ENCODE results near the gene PPIL6. TPM values are rescaled to one million over a fixed set of nuclear protein-coding genes. Genes with fewer than 3 reads are reported as not detected.

The PPIL6 gene
- total and polyA plus RNA-seq, 2 donors = 1.3 to 1.4 TPM

DNA sequence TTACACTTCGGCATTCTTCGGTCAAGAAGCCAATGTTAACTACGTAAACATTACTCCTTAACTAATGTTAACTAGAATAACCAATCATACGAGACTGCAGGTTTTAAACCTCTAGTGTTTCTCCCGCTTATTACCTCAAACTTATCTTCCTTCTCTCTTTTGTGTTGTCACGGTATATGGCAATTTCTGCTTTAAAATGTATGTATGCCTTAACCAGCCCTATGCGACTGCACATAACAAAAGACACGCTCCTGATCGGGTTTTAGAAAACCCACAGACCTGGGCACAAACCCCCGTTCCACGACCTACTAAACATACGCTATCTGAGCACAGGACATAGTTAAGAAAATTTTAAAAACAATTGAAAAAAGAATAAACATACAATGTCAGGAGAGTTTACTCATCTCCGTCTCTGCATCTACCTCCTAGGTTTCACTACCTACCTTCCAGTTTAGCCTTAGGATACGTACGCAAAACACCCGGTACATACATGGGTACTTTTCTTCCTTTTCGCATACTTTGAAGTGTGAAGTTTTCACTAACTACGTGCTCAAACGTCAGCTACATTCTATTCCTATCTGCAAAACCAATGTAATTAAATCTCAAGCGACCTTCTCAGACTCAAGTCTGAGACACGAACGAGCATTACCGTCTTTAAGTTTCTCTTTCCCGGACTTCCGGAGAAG is 59.2 kb downstream of the PPIL6 start:
- Histone ChIP-seq H3K9me3 (ENCODE audit: control insufficient read depth in 2 of 2, insufficient read depth in 1 of 2, low read length in 1 of 2) (no peaks in the 10 kb centered on the region), H3K27ac (ENCODE audit: low read depth in 1 of 2, low read length in 1 of 2) (peak overlapping the region; percentile 99), H3K4me1 (ENCODE audit: control insufficient read depth in 2 of 2, insufficient read depth in 2 of 2, low read length in 2 of 2) (peaks cover 17 to 28% of the 10 kb centered on the region in 2 donors), H3K4me3 (ENCODE audit: low read length in 2 of 2) (peak overlapping the region; percentile 73 to 88), H3K27me3 (ENCODE audit: control insufficient read depth in 2 of 2, insufficient read depth in 1 of 2, low read length in 1 of 2) (no peaks in the 10 kb centered on the region), H3K36me3 (ENCODE audit: control insufficient read depth in 2 of 2, insufficient read depth in 2 of 2, low read length in 1 of 2) (peaks cover 9 to 30% of the 10 kb centered on the region in 2 donors)
- DNase-seq (ENCODE audit: low read depth in 6 of 9, low spot score in 9 of 9) = peak in 7 of 9 donors; percentile 19 to 85 (median 59)
- under 1% methylated on average over 25 of the region's 25 CpGs for WGBS

DNA sequence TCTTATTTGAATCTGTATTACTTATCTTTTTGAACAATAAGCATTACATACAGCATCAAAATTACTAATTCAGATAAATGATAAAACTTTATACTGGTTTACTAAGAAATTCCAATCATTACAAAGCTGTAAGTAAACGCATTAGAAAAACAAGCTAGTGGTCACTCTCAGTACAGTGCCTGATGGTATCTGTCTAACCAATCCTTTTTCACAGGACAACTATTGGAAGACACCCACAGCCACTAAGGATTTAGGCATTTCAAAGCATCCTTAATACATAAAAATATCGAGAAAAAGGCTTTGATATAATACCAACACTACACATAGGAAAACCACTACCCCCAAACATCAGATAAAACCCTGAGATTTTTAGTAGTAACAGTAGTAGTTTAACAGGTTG is 60.7 kb downstream of the PPIL6 start:
- Histone ChIP-seq H3K36me3 (ENCODE audit: control insufficient read depth in 2 of 2, insufficient read depth in 2 of 2, low read length in 1 of 2) (peaks cover 15 to 45% of the 10 kb centered on the region in 2 donors), H3K4me3 (ENCODE audit: low read length in 2 of 2) (peak overlapping the region; percentile 73 to 88), H3K9me3 (ENCODE audit: control insufficient read depth in 2 of 2, insufficient read depth in 1 of 2, low read length in 1 of 2) (no peaks in the 10 kb centered on the region), H3K4me1 (ENCODE audit: control insufficient read depth in 2 of 2, insufficient read depth in 2 of 2, low read length in 2 of 2) (peaks cover 17 to 27% of the 10 kb centered on the region in 2 donors), H3K27me3 (ENCODE audit: control insufficient read depth in 2 of 2, insufficient read depth in 1 of 2, low read length in 1 of 2) (no peaks in the 10 kb centered on the region), H3K27ac (ENCODE audit: low read depth in 1 of 2, low read length in 1 of 2) (no peak overlapping the region)
- DNase-seq (ENCODE audit: low read depth in 6 of 9, low spot score in 9 of 9) = no peak
- WGBS = 22% methylated on average over 2 of the region's 2 CpGs

DNA sequence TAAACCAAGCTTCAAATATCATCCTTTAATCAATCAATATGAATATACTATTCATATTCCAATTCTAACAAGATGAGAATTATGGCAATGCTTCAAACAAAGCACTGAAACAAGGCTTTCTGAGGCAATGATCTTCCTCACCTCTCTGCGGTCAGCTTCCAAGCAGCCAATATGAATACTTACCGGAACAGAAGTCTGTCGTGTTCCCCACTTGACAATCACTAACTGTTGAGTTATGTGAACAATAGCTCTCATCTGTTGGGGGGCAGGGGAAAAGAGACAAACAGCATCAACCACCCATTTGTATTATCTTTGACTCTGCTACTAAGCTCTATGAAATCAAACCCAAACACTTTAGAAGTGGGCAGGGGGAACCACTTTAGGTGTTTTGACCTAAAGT is 62.7 kb downstream of the PPIL6 start:
- H3K36me3 ChIP-seq (ENCODE audit: control insufficient read depth in 2 of 2, insufficient read depth in 2 of 2, low read length in 1 of 2) = peaks cover 27 to 61% of the 10 kb centered on the region in 2 donors

DNA sequence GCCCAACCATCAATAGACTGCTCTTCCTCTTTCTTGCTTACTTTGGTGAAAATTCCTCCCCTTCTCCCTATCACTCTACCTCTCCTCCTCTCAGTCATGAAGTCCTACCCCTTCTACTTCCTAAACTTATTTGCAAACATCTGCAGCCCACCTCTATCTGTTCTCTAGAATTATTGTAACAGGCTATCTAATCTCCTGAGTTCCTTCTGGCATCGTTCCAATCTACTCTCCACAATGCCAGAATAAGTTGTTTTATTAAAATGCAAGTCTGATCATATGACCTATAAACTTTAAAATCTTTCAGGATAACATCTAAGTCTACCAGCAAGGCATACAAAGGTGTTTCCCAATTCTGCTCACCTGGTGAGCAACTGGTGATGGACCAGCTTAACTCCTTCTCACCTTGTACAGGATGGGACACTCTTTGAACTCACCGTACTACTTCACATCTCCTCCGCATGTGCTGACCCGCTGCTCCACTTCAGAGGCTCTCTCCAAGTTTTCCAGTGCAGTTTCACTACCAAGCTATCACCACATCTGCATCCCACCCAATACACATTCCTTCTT is 66.0 kb downstream of the PPIL6 start:
- Histone ChIP-seq H3K4me1 (ENCODE audit: control insufficient read depth in 2 of 2, insufficient read depth in 2 of 2, low read length in 2 of 2) (peaks cover 8 to 20% of the 10 kb centered on the region in 2 donors), H3K27me3 (ENCODE audit: control insufficient read depth in 2 of 2, insufficient read depth in 1 of 2, low read length in 1 of 2) (no peaks in the 10 kb centered on the region), H3K36me3 (ENCODE audit: control insufficient read depth in 2 of 2, insufficient read depth in 2 of 2, low read length in 1 of 2) (peaks cover 36 to 89% of the 10 kb centered on the region in 2 donors), H3K4me3 (ENCODE audit: low read length in 2 of 2) (no peak overlapping the region), H3K27ac (ENCODE audit: low read depth in 1 of 2, low read length in 1 of 2) (no peak overlapping the region), H3K9me3 (ENCODE audit: control insufficient read depth in 2 of 2, insufficient read depth in 1 of 2, low read length in 1 of 2) (no peaks in the 10 kb centered on the region)
- DNase-seq (ENCODE audit: low read depth in 6 of 9, low spot score in 9 of 9) = no peak
- WGBS = 89% methylated on average over 4 of the region's 4 CpGs

More for the DNA sequence above, 62.7 kb downstream of the PPIL6 start:
- H3K27me3 ChIP-seq (ENCODE audit: control insufficient read depth in 2 of 2, insufficient read depth in 1 of 2, low read length in 1 of 2) = no peaks in the 10 kb centered on the region
- no peak overlapping the region for H3K27ac ChIP-seq (ENCODE audit: low read depth in 1 of 2, low read length in 1 of 2)
- peaks cover 13 to 22% of the 10 kb centered on the region in 2 donors for H3K4me1 ChIP-seq (ENCODE audit: control insufficient read depth in 2 of 2, insufficient read depth in 2 of 2, low read length in 2 of 2)
- DNase-seq (ENCODE audit: low read depth in 6 of 9, low spot score in 9 of 9) = no peak
- WGBS = 76% methylated on average over 3 of the region's 3 CpGs
- no peaks in the 10 kb centered on the region for H3K9me3 ChIP-seq (ENCODE audit: control insufficient read depth in 2 of 2, insufficient read depth in 1 of 2, low read length in 1 of 2)
- H3K4me3 ChIP-seq (ENCODE audit: low read length in 2 of 2) = no peak overlapping the region

DNA sequence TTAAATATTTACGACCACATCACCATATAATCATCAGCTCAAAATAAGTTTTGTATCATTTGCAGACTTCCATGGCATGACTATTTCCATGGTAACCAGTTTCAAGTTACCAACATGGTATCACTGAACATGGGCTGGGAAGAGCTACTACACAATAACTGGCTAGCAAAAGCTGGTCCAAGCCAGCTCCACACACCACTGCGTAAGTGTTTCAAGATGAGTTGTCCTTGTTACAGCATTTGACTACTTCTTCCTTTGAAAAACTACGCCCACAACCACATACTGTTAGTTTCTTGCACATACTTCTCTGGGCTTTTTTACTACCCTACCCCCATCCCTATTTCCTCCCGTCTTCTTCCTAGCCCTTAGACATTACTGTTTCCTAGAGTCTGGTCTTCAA is 66.7 kb downstream of the PPIL6 start:
- peaks cover 38 to 88% of the 10 kb centered on the region in 2 donors for H3K36me3 ChIP-seq (ENCODE audit: control insufficient read depth in 2 of 2, insufficient read depth in 2 of 2, low read length in 1 of 2)
- WGBS = 91% methylated on average over 4 of the region's 4 CpGs
- H3K27ac ChIP-seq (ENCODE audit: low read depth in 1 of 2, low read length in 1 of 2) = no peak overlapping the region
- H3K9me3 ChIP-seq (ENCODE audit: control insufficient read depth in 2 of 2, insufficient read depth in 1 of 2, low read length in 1 of 2) = no peaks in the 10 kb centered on the region
- no peak overlapping the region for H3K4me3 ChIP-seq (ENCODE audit: low read length in 2 of 2)
- H3K4me1 ChIP-seq (ENCODE audit: control insufficient read depth in 2 of 2, insufficient read depth in 2 of 2, low read length in 2 of 2) = peaks cover 4 to 15% of the 10 kb centered on the region in 2 donors
- peak in 1 of 9 donors; percentile 32 for DNase-seq (ENCODE audit: low read depth in 6 of 9, low spot score in 9 of 9)
- H3K27me3 ChIP-seq (ENCODE audit: control insufficient read depth in 2 of 2, insufficient read depth in 1 of 2, low read length in 1 of 2) = no peaks in the 10 kb centered on the region

DNA sequence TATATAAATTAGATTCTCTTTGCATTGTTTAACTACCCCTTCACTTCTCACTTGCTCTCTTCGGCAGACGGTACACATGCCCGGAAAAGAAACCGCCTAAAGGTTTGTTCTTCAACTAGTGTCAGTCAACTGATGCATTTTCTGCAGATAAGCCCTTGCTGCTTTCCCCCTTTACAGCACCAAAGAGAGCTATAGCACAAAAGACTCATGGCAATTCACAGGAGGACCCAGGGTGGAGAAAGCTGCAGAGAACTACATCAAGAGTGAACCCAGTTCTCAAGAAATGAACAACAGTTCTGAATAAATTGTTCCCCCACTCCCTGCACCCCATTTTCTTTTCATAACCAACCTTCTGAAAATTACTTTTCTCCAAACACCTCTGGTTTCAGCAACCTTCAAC is 67.1 kb downstream of the PPIL6 start:
- Histone ChIP-seq H3K27me3 (ENCODE audit: control insufficient read depth in 2 of 2, insufficient read depth in 1 of 2, low read length in 1 of 2) (no peaks in the 10 kb centered on the region), H3K27ac (ENCODE audit: low read depth in 1 of 2, low read length in 1 of 2) (no peak overlapping the region), H3K9me3 (ENCODE audit: control insufficient read depth in 2 of 2, insufficient read depth in 1 of 2, low read length in 1 of 2) (no peaks in the 10 kb centered on the region), H3K4me3 (ENCODE audit: low read length in 2 of 2) (no peak overlapping the region), H3K4me1 (ENCODE audit: control insufficient read depth in 2 of 2, insufficient read depth in 2 of 2, low read length in 2 of 2) (peaks cover 4 to 15% of the 10 kb centered on the region in 2 donors), H3K36me3 (ENCODE audit: control insufficient read depth in 2 of 2, insufficient read depth in 2 of 2, low read length in 1 of 2) (peaks cover 40 to 89% of the 10 kb centered on the region in 2 donors)
- WGBS = 76% methylated on average over 4 of the region's 4 CpGs
- DNase-seq (ENCODE audit: low read depth in 6 of 9, low spot score in 9 of 9) = no peak

DNA sequence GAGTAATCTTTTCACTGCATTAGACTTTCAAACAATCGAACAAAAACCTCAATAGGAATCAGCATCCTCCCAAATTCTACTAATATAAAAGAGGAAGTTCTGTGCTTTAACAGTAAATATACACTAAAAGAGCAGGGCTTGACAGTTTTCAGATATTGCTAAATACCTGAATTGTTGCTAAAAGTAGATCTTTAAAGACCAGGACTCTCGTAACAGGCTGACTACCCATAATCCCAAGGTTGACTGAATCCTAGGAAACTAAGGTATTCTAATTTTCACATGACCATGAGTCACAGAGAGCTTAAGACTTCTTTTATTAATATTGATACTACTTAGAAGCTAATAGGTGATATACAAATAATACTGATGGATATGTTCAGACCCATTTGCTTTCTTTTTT is 68.3 kb downstream of the PPIL6 start:
- Histone ChIP-seq H3K9me3 (ENCODE audit: control insufficient read depth in 2 of 2, insufficient read depth in 1 of 2, low read length in 1 of 2) (no peaks in the 10 kb centered on the region), H3K27me3 (ENCODE audit: control insufficient read depth in 2 of 2, insufficient read depth in 1 of 2, low read length in 1 of 2) (no peaks in the 10 kb centered on the region), H3K4me3 (ENCODE audit: low read length in 2 of 2) (no peak overlapping the region), H3K4me1 (ENCODE audit: control insufficient read depth in 2 of 2, insufficient read depth in 2 of 2, low read length in 2 of 2) (peaks cover 0 to 8% of the 10 kb centered on the region in 2 donors), H3K27ac (ENCODE audit: low read depth in 1 of 2, low read length in 1 of 2) (no peak overlapping the region), H3K36me3 (ENCODE audit: control insufficient read depth in 2 of 2, insufficient read depth in 2 of 2, low read length in 1 of 2) (peaks cover 36 to 89% of the 10 kb centered on the region in 2 donors)
- no peak for DNase-seq (ENCODE audit: low read depth in 6 of 9, low spot score in 9 of 9)
- WGBS = 65% methylated on average over 2 of the region's 2 CpGs

DNA sequence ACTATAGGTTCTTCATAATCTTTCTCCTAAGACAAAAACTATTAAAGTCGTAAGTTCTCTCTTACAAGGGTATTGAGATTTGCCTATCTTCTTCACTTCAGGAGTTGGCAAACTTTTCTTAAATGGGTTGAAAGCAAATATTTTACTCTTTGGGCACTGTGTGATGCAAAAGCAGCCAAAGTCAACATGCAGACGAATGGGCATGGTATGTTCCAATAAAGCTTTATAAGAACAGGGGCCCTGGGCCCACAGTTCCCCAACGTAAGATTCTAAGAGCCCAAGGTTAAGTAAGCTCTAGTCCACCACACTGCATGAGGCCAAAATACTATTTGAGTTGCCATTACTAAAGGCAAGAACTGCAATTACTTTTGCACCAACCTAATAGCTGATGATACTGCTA is 69.6 kb downstream of the PPIL6 start:
- Histone ChIP-seq H3K27me3 (ENCODE audit: control insufficient read depth in 2 of 2, insufficient read depth in 1 of 2, low read length in 1 of 2) (no peaks in the 10 kb centered on the region), H3K4me3 (ENCODE audit: low read length in 2 of 2) (no peak overlapping the region), H3K9me3 (ENCODE audit: control insufficient read depth in 2 of 2, insufficient read depth in 1 of 2, low read length in 1 of 2) (no peaks in the 10 kb centered on the region), H3K27ac (ENCODE audit: low read depth in 1 of 2, low read length in 1 of 2) (no peak overlapping the region), H3K4me1 (ENCODE audit: control insufficient read depth in 2 of 2, insufficient read depth in 2 of 2, low read length in 2 of 2) (peaks cover 0 to 8% of the 10 kb centered on the region in 2 donors), H3K36me3 (ENCODE audit: control insufficient read depth in 2 of 2, insufficient read depth in 2 of 2, low read length in 1 of 2) (peaks cover 30 to 90% of the 10 kb centered on the region in 2 donors)
- 65% methylated on average over 3 of the region's 3 CpGs for WGBS
- DNase-seq (ENCODE audit: low read depth in 6 of 9, low spot score in 9 of 9) = no peak

DNA sequence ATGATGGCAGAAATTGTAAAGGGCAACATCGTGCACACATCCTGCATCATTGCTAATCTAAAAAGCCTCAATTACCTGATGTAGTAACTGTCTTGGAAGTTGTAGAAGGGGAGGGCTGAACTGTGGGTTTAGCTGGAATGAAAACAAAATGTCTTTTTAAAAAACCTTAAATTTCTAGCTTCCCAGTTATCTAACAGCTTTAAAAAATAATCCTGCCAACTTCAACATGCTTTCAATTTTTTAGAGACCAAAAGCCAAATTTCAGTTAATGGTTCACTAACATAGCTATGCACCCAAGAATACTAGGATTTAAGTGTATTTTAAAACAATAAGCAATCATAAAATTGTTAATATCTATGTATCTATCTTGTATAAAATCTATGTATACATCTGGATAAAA is 70.1 kb downstream of the PPIL6 start:
- H3K27ac ChIP-seq (ENCODE audit: low read depth in 1 of 2, low read length in 1 of 2) = no peak overlapping the region
- peaks cover 30 to 85% of the 10 kb centered on the region in 2 donors for H3K36me3 ChIP-seq (ENCODE audit: control insufficient read depth in 2 of 2, insufficient read depth in 2 of 2, low read length in 1 of 2)
- H3K4me1 ChIP-seq (ENCODE audit: control insufficient read depth in 2 of 2, insufficient read depth in 2 of 2, low read length in 2 of 2) = peaks cover 0 to 8% of the 10 kb centered on the region in 2 donors
- no peaks in the 10 kb centered on the region for H3K27me3 ChIP-seq (ENCODE audit: control insufficient read depth in 2 of 2, insufficient read depth in 1 of 2, low read length in 1 of 2)
- no peak for DNase-seq (ENCODE audit: low read depth in 6 of 9, low spot score in 9 of 9)
- WGBS = 83% methylated on average over 1 of the region's 1 CpG
- H3K9me3 ChIP-seq (ENCODE audit: control insufficient read depth in 2 of 2, insufficient read depth in 1 of 2, low read length in 1 of 2) = no peaks in the 10 kb centered on the region
- H3K4me3 ChIP-seq (ENCODE audit: low read length in 2 of 2) = no peak overlapping the region

Measured in thymus (tissue), 11 donors.